Psoas muscle (tissue), 8 donors: ENCODE results near the gene AKNA. TPM values are rescaled to one million over a fixed set of nuclear protein-coding genes. Genes with fewer than 3 reads are reported as not detected.

Experiments used
- ATAC-seq, 4 donors: fragments of 200-7000 bp; cut with Tn5 transposase; one replicate each; pipeline ENCODE4 v1.9.1; 2020; ENCODE audit warnings: moderate library complexity in 3 of 4, mild to moderate bottlenecking in 2 of 4
- DNase-seq, 2 donors: peaks; one replicate each; pipeline ENCODE4 v3.0.0-alpha.2; 2020
- H3K27ac ChIP-seq: fragments of 200-600 bp; one replicate; pipeline ENCODE4 v1.8.0; 2022
- H3K27me3 ChIP-seq, 3 donors: fragments of 200-600 bp in 1 of 3; one replicate each; pipeline versions ENCODE4 v1.6.1 to v1.8.0; 2013 to 2022; ENCODE audit warnings: low read length in 2 of 3, mild to moderate bottlenecking in 2 of 3, moderate library complexity in 1 of 3; ENCODE audit not compliant: insufficient read depth in 3 of 3
- H3K36me3 ChIP-seq, 2 donors: fragments of 200-600 bp in 1 of 2; one replicate each; pipeline versions ENCODE4 v1.6.1 to v1.8.0; 2013 to 2022; ENCODE audit warnings: low read depth in 1 of 2, mild to moderate bottlenecking in 1 of 2, moderate library complexity in 1 of 2; ENCODE audit not compliant: insufficient read depth in 1 of 2
- H3K4me1 ChIP-seq: fragments of 200-600 bp; one replicate; pipeline ENCODE4 v1.8.0; 2022
- H3K4me3 ChIP-seq: fragments of 200-600 bp; one replicate; pipeline ENCODE4 v1.8.0; 2022; ENCODE audit warnings: mild to moderate bottlenecking
- H3K9me3 ChIP-seq: fragments of 200-600 bp; one replicate; pipeline ENCODE4 v1.8.0; 2022
- CTCF ChIP-seq: fragments of 200-600 bp; IDR thresholded peaks from one replicate; pipeline ENCODE4 v1.8.0; 2022; ENCODE audit warnings: antibody characterized with exemption
- WGBS, 3 donors: extraction: QIAGEN DNeasy Blood & Tissue Kit; methylation state at CpG; one replicate each; pipeline versions ENCODE4 v1.1.6 to v1.1.7; 2013; 5-methylcytosine and 5-hydroxymethylcytosine counted together
- intact Hi-C, 2 donors: fragments of 100-400 bp; cut with DNase I; formaldehyde crosslinking; loops; one replicate each; pipeline versions ENCODE4 v1.11.0 to v1.14.2; 2022
- polyA plus RNA-seq, 3 donors: library from polyadenylated mRNA; stranded (reverse); fragments of 200-250 nt; gene quantifications; one replicate each; pipeline ENCODE4 v1.2.3, GENCODE V29; 2013
- total RNA-seq, 4 donors: library from RNA; stranded (reverse); fragmentation: NEBNext Ultra II Directional in 2 of 4; extraction: Animal tissue kit (Norgen Biotek cat#: 25700) in 2 of 4; gene quantifications; one replicate each; pipeline versions ENCODE4 v1.2.1 to v1.2.4, GENCODE V29; 2021 to 2023
- donor health status: healthy with polysubstance abuse.
- donor health status: DM: no; HTN: no; CAD: no; lungs with moderate emphysema.
- donor health status: Bipolar disorder and iron deficiency.
- donor health status: healthy.
- donor health status: DM: yes; HTN: yes; CAD: no.
- donor health status: DM: no; HTN: no; CAD: no.
- donor health status: DM: no; HTN: no; CAD: no.
- donor health status: DM: yes; HTN: yes; CAD: no.

The AKNA gene
- total and polyA plus RNA-seq, 7 donors: 1.5 to 3.9 (median 2.3) TPM

- 92 to 94% (median 93%) methylated on average over 13 of the region's 13 CpGs for whole genome bisulfite sequencing, 3 donors
- ATAC-seq: no peak
- peaks cover 0 to 24% of the 10 kb centered on the region in 2 donors for H3K36me3 ChIP-seq
- no peak overlapping the region for H3K27ac ChIP-seq
- H3K9me3 ChIP-seq: no peaks in the 10 kb centered on the region
- no peaks in the 10 kb centered on the region for H3K27me3 ChIP-seq
- intact Hi-C loops: no loop called here
- DNase-seq: no peak
- no peaks in the 10 kb centered on the region for H3K4me1 ChIP-seq
- no peak for TF ChIP-seq CTCF
- H3K4me3 ChIP-seq: no peak overlapping the region
These were observed 78.7 kb downstream of the AKNA start for GRCh38 chr9:114309096-114309495.

- H3K9me3 ChIP-seq: no peaks in the 10 kb centered on the region
- no peak for TF ChIP-seq CTCF
- H3K4me1 ChIP-seq: no peaks in the 10 kb centered on the region
- WGBS, 3 donors: 87 to 95% (median 94%) methylated on average over 13 of the region's 13 CpGs
- peaks cover 0 to 24% of the 10 kb centered on the region in 2 donors for H3K36me3 ChIP-seq
- no peak overlapping the region for H3K4me3 ChIP-seq
- H3K27me3 ChIP-seq: no peaks in the 10 kb centered on the region
- H3K27ac ChIP-seq: no peak overlapping the region
- no peak for DNase-seq
- no peak for ATAC-seq
- intact Hi-C loops: no loop called here
These were observed 79.3 kb downstream of the AKNA start for GRCh38 chr9:114308361-114308950.

GRCh38 chr9:114307899-114308267 lies 79.9 kb downstream of the AKNA start:
- Histone ChIP-seq H3K4me1 (no peaks in the 10 kb centered on the region), H3K27ac (no peak overlapping the region), H3K9me3 (no peaks in the 10 kb centered on the region), H3K27me3 (no peaks in the 10 kb centered on the region), H3K4me3 (no peak overlapping the region), H3K36me3 (peaks cover 0 to 24% of the 10 kb centered on the region in 2 donors)
- no peak for ATAC-seq
- TF ChIP-seq CTCF: no peak
- intact Hi-C loops: no loop called here
- WGBS, 3 donors: 89 to 97% (median 93%) methylated on average over 6 of the region's 6 CpGs
- no peak for DNase-seq

- ATAC-seq (no peak), DNase-seq (no peak)
- H3K27me3 ChIP-seq: no peaks in the 10 kb centered on the region
- intact Hi-C loops: loop anchor here in 1 of 2 donors (1.0 kb wide), 1 partner anchor 220 kb away; no protein-coding TSS in a partner anchor
- WGBS, 3 donors: 91% methylated on average over 10 of the region's 10 CpGs
- no peaks in the 10 kb centered on the region for H3K4me1 ChIP-seq
- H3K36me3 ChIP-seq: peaks cover 0 to 30% of the 10 kb centered on the region in 2 donors
- H3K4me3 ChIP-seq: no peak overlapping the region
- no peak overlapping the region for H3K27ac ChIP-seq
- H3K9me3 ChIP-seq: no peaks in the 10 kb centered on the region
- no peak for TF ChIP-seq CTCF
These were observed 83.2 kb downstream of the AKNA start for GRCh38 chr9:114304416-114305188.
